Panc1 (cell line): ENCODE data around the gene NHP2. TPM values are rescaled to one million over a fixed set of nuclear protein-coding genes. Genes with fewer than 3 reads are reported as not detected.

Source experiments
- ATAC-seq: fragments of 200-7000 bp; cut with Tn5 transposase; 2 replicates; pipeline ENCODE4 v1.9.1; 2020; ENCODE audit warnings: mild to moderate bottlenecking, moderate library complexity
- BruUV-seq: library from RNA; stranded (reverse); fragments of 400-500 nt; replicated peaks from 2 replicates; lab custom pipeline; 2021; lab: Mats Ljungman, UMichigan
- CTCF ChIA-PET: fragments of 300-600 bp; sonication (Branson Sonifier 250); formaldehyde crosslinking; loops from one replicate; lab custom pipeline; 2022; ENCODE audit warnings: antibody characterized with exemption; lab: Charles Lee
- POLR2A ChIA-PET: fragments of 300-600 bp; sonication (Branson Sonifier 250); formaldehyde crosslinking; loops from one replicate; lab custom pipeline; 2022; ENCODE audit warnings: antibody characterized with exemption; lab: Charles Lee
- DNase-seq: peaks from one replicate; pipeline ENCODE4 v3.0.0-alpha.2; 2010; ENCODE audit warnings: low read depth, low spot score
- H3K27ac ChIP-seq: 2 replicates; pipeline ENCODE4 v1.5.1; 2011; ENCODE audit warnings: mild to moderate bottlenecking, low read length, inconsistent platforms
- H3K27me3 ChIP-seq: fragments of 200-500 bp; sonication (Bioruptor generic); 2 replicates; pipeline ENCODE4 v1.6.0; 2014; ENCODE audit warnings: low read length, inconsistent platforms; ENCODE audit not compliant: control insufficient read depth, insufficient read depth
- H3K36me3 ChIP-seq: fragments of 200-500 bp; sonication (Bioruptor generic); 2 replicates; pipeline ENCODE4 v1.5.1; 2014; ENCODE audit warnings: inconsistent platforms, mild to moderate bottlenecking, low read length, moderate library complexity; ENCODE audit not compliant: control insufficient read depth, insufficient read depth
- H3K4me1 ChIP-seq: 2 replicates; pipeline ENCODE4 v1.5.1; 2011; ENCODE audit warnings: inconsistent platforms, mild to moderate bottlenecking, low read length, moderate library complexity; ENCODE audit not compliant: control insufficient read depth, insufficient read depth
- H3K4me3 ChIP-seq, 2 experiments: 2 replicates each; pipeline ENCODE4 v1.5.1; 2011 to 2012; ENCODE audit warnings: low read depth in 2 of 2, low read length in 2 of 2, mild to moderate bottlenecking in 2 of 2, inconsistent platforms in 1 of 2, moderate library complexity in 1 of 2
- H3K9me3 ChIP-seq: fragments of 200-500 bp; sonication (Bioruptor generic); 2 replicates; pipeline ENCODE4 v1.5.1; 2014; ENCODE audit warnings: low read depth, mild to moderate bottlenecking, inconsistent platforms, low read length, moderate library complexity; ENCODE audit not compliant: control insufficient read depth, insufficient read depth
- POLR2AphosphoS5 ChIP-seq: IDR thresholded peaks from 2 replicates; pipeline ENCODE4 v1.6.1; 2012; ENCODE audit warnings: mild to moderate bottlenecking, low read depth, low read length, moderate library complexity
- SIN3A ChIP-seq: IDR thresholded peaks from 2 replicates; pipeline ENCODE4 v1.6.1; 2012; ENCODE audit warnings: low read depth, mild to moderate bottlenecking, low read length, moderate library complexity, borderline replicate concordance; ENCODE audit not compliant: insufficient read depth
- TCF7L2 ChIP-seq: IDR thresholded peaks from 2 replicates; pipeline ENCODE4 v1.6.1; 2011; ENCODE audit warnings: mild to moderate bottlenecking, low read depth, low read length, inconsistent platforms
- in situ Hi-C: cut with HindIII; loops from 2 replicates; pipeline ENCODE4 v1.10.0; 2016; ENCODE audit warnings: low sequenced_read_pairs, low pct_unique_long_range_greater_than_20kb
- intact Hi-C: fragments of 100-400 bp; cut with micrococcal nuclease; formaldehyde crosslinking; loops from one replicate; pipeline ENCODE4 v1.10.0; 2022; ENCODE audit not compliant: unreplicated experiment
- total RNA-seq: library from RNA; stranded (reverse); gene quantifications from one replicate; pipeline ENCODE4 v1.2.1, GENCODE V29; 2021; ENCODE audit not compliant: unreplicated experiment
- TF ChIP-seq, protein P1 (sequence below): fragments of 450-650 bp; IDR thresholded peaks from 2 replicates; pipeline ENCODE4 v1.5.1; 2017; ENCODE audit warnings: mild to moderate bottlenecking
- TF ChIP-seq, protein P2 (sequence below), 2 experiments: IDR thresholded peaks; 2 replicates each; pipeline ENCODE4 v1.6.1; 2011 to 2012; ENCODE audit warnings: low read depth in 2 of 2, control low read depth in 1 of 2, low read length in 1 of 2, mild to moderate bottlenecking in 1 of 2, moderate library complexity in 1 of 2; ENCODE audit not compliant: insufficient read depth in 1 of 2

The NHP2 gene
- total RNA-seq, 1 experiment from 2014 or later = 239 TPM

DNA sequence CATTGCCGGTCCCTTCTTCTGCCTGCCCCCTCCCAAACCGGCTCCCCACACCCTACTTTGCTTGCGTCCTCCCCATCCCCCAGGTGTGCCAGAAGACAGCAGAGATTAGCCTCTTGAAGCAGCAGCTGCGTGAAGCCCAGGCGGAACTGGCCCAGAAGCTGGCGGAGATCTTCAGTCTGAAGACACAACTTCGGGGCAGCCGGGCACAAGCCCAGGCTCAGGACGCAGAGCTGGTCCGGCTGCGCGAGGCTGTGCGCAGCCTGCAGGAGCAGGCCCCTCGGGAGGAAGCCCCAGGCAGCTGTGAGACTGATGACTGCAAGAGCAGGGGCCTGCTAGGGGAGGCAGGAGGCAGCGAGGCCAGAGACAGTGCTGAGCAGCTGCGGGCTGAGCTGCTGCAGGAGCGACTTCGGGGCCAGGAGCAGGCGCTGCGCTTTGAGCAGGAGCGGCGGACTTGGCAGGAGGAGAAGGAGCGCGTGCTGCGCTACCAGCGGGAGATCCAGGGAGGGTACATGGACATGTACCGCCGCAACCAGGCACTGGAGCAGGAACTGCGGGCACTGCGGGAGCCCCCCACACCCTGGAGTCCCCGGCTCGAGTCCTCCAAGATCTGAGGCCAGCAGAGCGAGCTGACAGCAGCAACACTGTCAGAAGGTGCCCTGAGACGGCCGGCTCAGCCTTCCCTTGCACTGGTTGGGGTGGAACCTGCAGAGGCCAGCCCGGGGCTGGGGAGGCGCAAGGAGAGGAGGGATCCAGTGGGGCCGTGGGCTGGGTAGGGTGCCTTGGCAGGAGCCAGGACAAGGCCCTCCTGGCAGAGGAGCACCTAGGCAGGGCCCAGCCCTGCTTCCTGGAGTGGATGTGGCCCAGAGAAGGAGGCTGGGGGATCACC is 32.1 kb downstream of the NHP2 start:
- no peak overlapping the region for H3K4me3 ChIP-seq
- POLR2A ChIA-PET = no interaction called here
- intact Hi-C loops = no loop called here
- CTCF ChIA-PET = interaction anchor here (1.0 kb wide), 1 partner anchor 24 kb away, joined by 4 read pairs; no protein-coding TSS in a partner anchor
- TF ChIP-seq, protein P1, sequence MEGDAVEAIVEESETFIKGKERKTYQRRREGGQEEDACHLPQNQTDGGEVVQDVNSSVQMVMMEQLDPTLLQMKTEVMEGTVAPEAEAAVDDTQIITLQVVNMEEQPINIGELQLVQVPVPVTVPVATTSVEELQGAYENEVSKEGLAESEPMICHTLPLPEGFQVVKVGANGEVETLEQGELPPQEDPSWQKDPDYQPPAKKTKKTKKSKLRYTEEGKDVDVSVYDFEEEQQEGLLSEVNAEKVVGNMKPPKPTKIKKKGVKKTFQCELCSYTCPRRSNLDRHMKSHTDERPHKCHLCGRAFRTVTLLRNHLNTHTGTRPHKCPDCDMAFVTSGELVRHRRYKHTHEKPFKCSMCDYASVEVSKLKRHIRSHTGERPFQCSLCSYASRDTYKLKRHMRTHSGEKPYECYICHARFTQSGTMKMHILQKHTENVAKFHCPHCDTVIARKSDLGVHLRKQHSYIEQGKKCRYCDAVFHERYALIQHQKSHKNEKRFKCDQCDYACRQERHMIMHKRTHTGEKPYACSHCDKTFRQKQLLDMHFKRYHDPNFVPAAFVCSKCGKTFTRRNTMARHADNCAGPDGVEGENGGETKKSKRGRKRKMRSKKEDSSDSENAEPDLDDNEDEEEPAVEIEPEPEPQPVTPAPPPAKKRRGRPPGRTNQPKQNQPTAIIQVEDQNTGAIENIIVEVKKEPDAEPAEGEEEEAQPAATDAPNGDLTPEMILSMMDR = no peak
- TF ChIP-seq POLR2AphosphoS5 (no peak), SIN3A (no peak), TCF7L2 (no peak)
- TF ChIP-seq, protein P2, sequence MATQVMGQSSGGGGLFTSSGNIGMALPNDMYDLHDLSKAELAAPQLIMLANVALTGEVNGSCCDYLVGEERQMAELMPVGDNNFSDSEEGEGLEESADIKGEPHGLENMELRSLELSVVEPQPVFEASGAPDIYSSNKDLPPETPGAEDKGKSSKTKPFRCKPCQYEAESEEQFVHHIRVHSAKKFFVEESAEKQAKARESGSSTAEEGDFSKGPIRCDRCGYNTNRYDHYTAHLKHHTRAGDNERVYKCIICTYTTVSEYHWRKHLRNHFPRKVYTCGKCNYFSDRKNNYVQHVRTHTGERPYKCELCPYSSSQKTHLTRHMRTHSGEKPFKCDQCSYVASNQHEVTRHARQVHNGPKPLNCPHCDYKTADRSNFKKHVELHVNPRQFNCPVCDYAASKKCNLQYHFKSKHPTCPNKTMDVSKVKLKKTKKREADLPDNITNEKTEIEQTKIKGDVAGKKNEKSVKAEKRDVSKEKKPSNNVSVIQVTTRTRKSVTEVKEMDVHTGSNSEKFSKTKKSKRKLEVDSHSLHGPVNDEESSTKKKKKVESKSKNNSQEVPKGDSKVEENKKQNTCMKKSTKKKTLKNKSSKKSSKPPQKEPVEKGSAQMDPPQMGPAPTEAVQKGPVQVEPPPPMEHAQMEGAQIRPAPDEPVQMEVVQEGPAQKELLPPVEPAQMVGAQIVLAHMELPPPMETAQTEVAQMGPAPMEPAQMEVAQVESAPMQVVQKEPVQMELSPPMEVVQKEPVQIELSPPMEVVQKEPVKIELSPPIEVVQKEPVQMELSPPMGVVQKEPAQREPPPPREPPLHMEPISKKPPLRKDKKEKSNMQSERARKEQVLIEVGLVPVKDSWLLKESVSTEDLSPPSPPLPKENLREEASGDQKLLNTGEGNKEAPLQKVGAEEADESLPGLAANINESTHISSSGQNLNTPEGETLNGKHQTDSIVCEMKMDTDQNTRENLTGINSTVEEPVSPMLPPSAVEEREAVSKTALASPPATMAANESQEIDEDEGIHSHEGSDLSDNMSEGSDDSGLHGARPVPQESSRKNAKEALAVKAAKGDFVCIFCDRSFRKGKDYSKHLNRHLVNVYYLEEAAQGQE (IDR thresholded peaks at IDR 0.05; ENCODE audit: insufficient read depth in 1 of 2, low read depth in 2 of 2, low read length in 1 of 2) = no peak
- ATAC-seq (0 out of 2 replicates have a peak, but pooled peaks have one; percentile 4), DNase-seq (no peak)
- BruUV-seq = no TSS peak
- no peaks in the 10 kb centered on the region for H3K36me3 ChIP-seq
- in situ Hi-C loops = no loop called here
- no peaks in the 10 kb centered on the region; the same call in 1 of the 2 replicates for H3K4me1 ChIP-seq
- no peaks in the 10 kb centered on the region for H3K27me3 ChIP-seq
- no peak overlapping the region for H3K27ac ChIP-seq
- H3K9me3 ChIP-seq = no peaks in the 10 kb centered on the region

DNA sequence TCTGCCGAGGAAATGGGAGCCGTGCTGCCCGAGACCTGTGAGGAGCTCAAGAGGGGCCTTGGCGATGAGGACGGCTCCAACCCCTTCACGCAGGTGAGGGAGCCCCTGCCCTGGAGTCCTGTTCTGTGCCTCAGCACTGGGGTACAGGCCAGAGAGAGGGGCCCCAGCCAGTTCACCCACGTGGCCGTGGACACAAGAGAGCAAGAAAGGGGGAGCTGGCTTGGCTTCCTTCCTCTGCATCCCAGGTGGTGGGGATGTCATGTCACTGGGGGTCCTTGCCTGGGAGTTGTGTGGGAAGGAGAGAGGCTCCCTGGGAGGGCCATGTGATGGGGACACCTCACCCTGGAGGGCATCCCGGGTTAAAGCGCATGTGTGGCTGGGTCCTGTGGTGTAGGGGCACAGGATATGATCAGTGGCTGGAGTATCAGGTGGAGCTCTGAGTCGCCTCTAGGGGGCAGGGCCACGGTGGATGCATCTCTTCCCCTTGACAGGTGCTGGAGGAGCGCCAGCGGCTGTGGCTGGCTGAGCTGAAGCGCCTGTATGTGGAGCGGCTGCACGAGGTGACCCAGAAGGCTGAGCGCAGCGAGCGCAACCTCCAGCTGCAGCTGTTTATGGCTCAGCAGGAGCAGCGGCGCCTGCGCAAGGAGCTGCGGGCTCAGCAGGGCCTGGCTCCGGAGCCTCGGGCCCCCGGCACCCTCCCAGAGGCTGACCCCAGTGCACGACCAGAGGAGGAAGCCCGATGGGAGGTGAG is 32.9 kb downstream of the NHP2 start:
- Histone ChIP-seq H3K36me3 (no peaks in the 10 kb centered on the region), H3K4me3 (no peak overlapping the region), H3K4me1 (peaks cover 8% of the 10 kb centered on the region; the same call in 1 of the 2 replicates), H3K27me3 (no peaks in the 10 kb centered on the region), H3K27ac (no peak overlapping the region), H3K9me3 (no peaks in the 10 kb centered on the region)
- DNase-seq (no peak), ATAC-seq (peak; percentile 77)
- CTCF ChIA-PET = interaction anchor here (0.5 to 1.0 kb wide), 4 partner anchors 14 to 44 kb away, joined by 3 to 4 read pairs (median 4); no protein-coding TSS in a partner anchor
- BruUV-seq = no TSS peak
- intact Hi-C loops = no loop called here
- POLR2A ChIA-PET = no interaction called here
- TF ChIP-seq, protein P1 = peak; percentile 79; the same call in 1 of the 2 replicates
- no peak for TF ChIP-seq SIN3A
- in situ Hi-C loops = no loop called here
